Uterus (tissue), 2 donors: ENCODE results near the gene ATP6V0E2.

ENCODE experiments used
- CTCF ChIP-seq, 4 experiments: fragments of 200-600 bp in 2 of 4; fragments of 450-650 bp in 2 of 4; sonication (generic) in 2 of 4; IDR thresholded peaks; one replicate each; pipeline ENCODE4 v1.5.1; 2016 to 2019; ENCODE audit warnings: antibody characterized with exemption in 4 of 4, mild to moderate bottlenecking in 2 of 4, moderate library complexity in 1 of 4
- POLR2A ChIP-seq, 2 donors: fragments of 450-650 bp; IDR thresholded peaks; one replicate each; pipeline ENCODE4 v1.6.1; 2016; ENCODE audit warnings: antibody characterized with exemption in 2 of 2, mild to moderate bottlenecking in 1 of 2, moderate library complexity in 1 of 2

GRCh38 chr7:149824748-149825566 lies 48.8 kb upstream of the ATP6V0E2 start:
- TF ChIP-seq POLR2A (IDR thresholded peaks at IDR 0.05) (no peak), CTCF (IDR thresholded peaks at IDR 0.05) (no peak)
